Uterus (tissue), 4 donors: ENCODE measurements around the gene BRAF. TPM values are rescaled to one million over a fixed set of nuclear protein-coding genes. Genes with fewer than 3 reads are reported as not detected.
"Not testable (repeated sequence)": the region's sequence is repeated elsewhere in the genome, so short reads cannot be mapped to it uniquely, and the experiment has no call there.

Source experiments
- DNase-seq, 2 donors: peaks; one replicate each; pipeline ENCODE4 v3.0.0-alpha.2; 2019 to 2020
- H3K27ac ChIP-seq, 2 donors: fragments of 200-600 bp; sonication (generic); 1 replicate in 1 of 2; 2 replicates in 1 of 2; pipeline ENCODE4 v1.5.1; 2016 to 2018
- H3K27me3 ChIP-seq, 2 donors: fragments of 200-600 bp; sonication (generic); one replicate each; pipeline ENCODE4 v1.5.1; 2018 to 2019; ENCODE audit warnings: control low read depth in 1 of 2
- H3K36me3 ChIP-seq, 2 donors: fragments of 200-600 bp; sonication (generic); one replicate each; pipeline ENCODE4 v1.5.1; 2019; ENCODE audit warnings: control low read depth in 1 of 2
- H3K4me1 ChIP-seq, 2 donors: fragments of 200-600 bp; sonication (generic); one replicate each; pipeline ENCODE4 v1.5.1; 2018 to 2019; ENCODE audit warnings: control low read depth in 1 of 2
- H3K4me3 ChIP-seq, 2 donors: fragments of 200-600 bp; sonication (generic); 1 replicate in 1 of 2; 2 replicates in 1 of 2; pipeline ENCODE4 v1.5.1; 2018 to 2019; ENCODE audit warnings: mild to moderate bottlenecking in 1 of 2
- H3K9me3 ChIP-seq, 2 donors: fragments of 200-600 bp; sonication (generic); one replicate each; pipeline ENCODE4 v1.5.1; 2019; ENCODE audit warnings: control low read depth in 1 of 2
- POLR2A ChIP-seq, 2 donors: fragments of 450-650 bp; IDR thresholded peaks; one replicate each; pipeline ENCODE4 v1.6.1; 2016; ENCODE audit warnings: antibody characterized with exemption in 2 of 2, mild to moderate bottlenecking in 1 of 2, moderate library complexity in 1 of 2
- intact Hi-C: fragments of 100-400 bp; cut with DNase I; formaldehyde crosslinking; loops from one replicate; pipeline ENCODE4 v1.15.1; 2023; ENCODE audit warnings: low total_unique reads
- total RNA-seq, 4 donors: library from RNA; depleted of rRNA in 3 of 4; stranded (reverse); fragments of >200 nt in 3 of 4; gene quantifications; one replicate each; pipeline versions ENCODE4 v1.1.0 to v1.2.4, GENCODE V29; 2014 to 2023
- TF ChIP-seq, protein P1 (sequence below), 4 experiments: fragments of 200-600 bp in 2 of 4; fragments of 450-650 bp in 2 of 4; sonication (generic) in 2 of 4; IDR thresholded peaks; one replicate each; pipeline ENCODE4 v1.5.1; 2016 to 2019; ENCODE audit warnings: antibody characterized with exemption in 4 of 4, mild to moderate bottlenecking in 2 of 4, moderate library complexity in 1 of 4
- donor health status: DM: yes; HTN: yes; CAD: no.

The BRAF gene
- total RNA-seq, 4 donors from 2014 or later, result 42.6 to 76.8 (median 66.5) TPM

DNA sequence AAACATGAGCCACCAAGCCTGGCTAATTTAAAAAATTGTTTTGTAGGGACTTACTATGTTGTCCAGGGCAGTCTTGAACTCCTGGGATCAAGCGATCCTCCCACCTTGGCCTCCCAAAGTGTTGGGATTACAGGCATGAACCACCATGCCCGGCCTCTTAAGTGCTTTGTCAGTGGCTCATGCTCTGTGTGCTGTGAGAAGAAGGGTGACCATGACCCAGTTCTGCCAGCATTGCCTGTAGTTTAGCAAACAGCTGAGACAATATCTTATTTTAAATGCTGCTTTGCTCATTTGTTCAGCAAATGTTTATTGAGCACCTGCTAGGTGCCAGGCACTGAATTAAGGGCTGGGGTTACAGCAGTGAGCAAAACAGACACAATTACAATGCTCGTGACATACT lies 243.0 kb downstream of the BRAF start:
- TF ChIP-seq POLR2A (IDR thresholded peaks at IDR 0.05), result no peak
- TF ChIP-seq, protein P1, sequence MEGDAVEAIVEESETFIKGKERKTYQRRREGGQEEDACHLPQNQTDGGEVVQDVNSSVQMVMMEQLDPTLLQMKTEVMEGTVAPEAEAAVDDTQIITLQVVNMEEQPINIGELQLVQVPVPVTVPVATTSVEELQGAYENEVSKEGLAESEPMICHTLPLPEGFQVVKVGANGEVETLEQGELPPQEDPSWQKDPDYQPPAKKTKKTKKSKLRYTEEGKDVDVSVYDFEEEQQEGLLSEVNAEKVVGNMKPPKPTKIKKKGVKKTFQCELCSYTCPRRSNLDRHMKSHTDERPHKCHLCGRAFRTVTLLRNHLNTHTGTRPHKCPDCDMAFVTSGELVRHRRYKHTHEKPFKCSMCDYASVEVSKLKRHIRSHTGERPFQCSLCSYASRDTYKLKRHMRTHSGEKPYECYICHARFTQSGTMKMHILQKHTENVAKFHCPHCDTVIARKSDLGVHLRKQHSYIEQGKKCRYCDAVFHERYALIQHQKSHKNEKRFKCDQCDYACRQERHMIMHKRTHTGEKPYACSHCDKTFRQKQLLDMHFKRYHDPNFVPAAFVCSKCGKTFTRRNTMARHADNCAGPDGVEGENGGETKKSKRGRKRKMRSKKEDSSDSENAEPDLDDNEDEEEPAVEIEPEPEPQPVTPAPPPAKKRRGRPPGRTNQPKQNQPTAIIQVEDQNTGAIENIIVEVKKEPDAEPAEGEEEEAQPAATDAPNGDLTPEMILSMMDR (IDR thresholded peaks at IDR 0.05), result no peak
- no peaks in the 10 kb centered on the region for H3K9me3 ChIP-seq
- H3K4me3 ChIP-seq, result no peak overlapping the region
- no peaks in the 10 kb centered on the region for H3K36me3 ChIP-seq
- H3K27me3 ChIP-seq, result no peaks in the 10 kb centered on the region
- no peak overlapping the region for H3K27ac ChIP-seq
- no peak for DNase-seq
- no peaks in the 10 kb centered on the region for H3K4me1 ChIP-seq
- intact Hi-C loops, result no loop called here

- no peak for TF ChIP-seq POLR2A (IDR thresholded peaks at IDR 0.05)
- Histone ChIP-seq H3K36me3 (no peaks in the 10 kb centered on the region), H3K9me3 (no peaks in the 10 kb centered on the region), H3K4me1 (no peaks in the 10 kb centered on the region), H3K27ac (no peak overlapping the region), H3K27me3 (no peaks in the 10 kb centered on the region), H3K4me3 (no peak overlapping the region)
- intact Hi-C loops, result no loop called here
- DNase-seq, result no peak
Observed at GRCh38 chr7:140680886-140681285, 243.8 kb downstream of the BRAF start.

GRCh38 chr7:140679186-140679585 lies 245.5 kb downstream of the BRAF start:
- intact Hi-C loops, result no loop called here
- Histone ChIP-seq H3K4me1 (no peaks in the 10 kb centered on the region), H3K9me3 (no peaks in the 10 kb centered on the region), H3K4me3 (no peak overlapping the region), H3K27me3 (no peaks in the 10 kb centered on the region), H3K36me3 (no peaks in the 10 kb centered on the region), H3K27ac (no peak overlapping the region)
- DNase-seq, result no peak
- TF ChIP-seq, protein P1 (IDR thresholded peaks at IDR 0.05), result no peak
- TF ChIP-seq POLR2A (IDR thresholded peaks at IDR 0.05), result no peak

DNA sequence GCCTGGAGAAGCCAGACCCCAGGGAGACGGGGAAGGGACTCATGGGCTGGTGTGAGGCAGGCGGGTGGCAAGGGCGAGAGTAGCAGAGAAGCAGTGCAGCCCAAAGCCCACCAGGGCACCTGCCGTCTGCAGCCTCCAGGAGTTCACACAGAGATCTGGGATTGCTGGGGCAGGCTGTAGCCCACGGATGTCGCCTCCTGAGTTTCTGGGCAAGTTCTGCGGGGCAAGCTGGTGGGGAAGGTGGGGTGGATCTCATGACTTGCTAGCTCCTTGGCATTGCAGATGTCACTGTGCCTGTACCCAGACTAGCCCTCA lies 246.0 kb downstream of the BRAF start:
- Histone ChIP-seq H3K27ac (no peak overlapping the region), H3K9me3 (no peaks in the 10 kb centered on the region), H3K27me3 (no peaks in the 10 kb centered on the region), H3K36me3 (no peaks in the 10 kb centered on the region), H3K4me3 (no peak overlapping the region), H3K4me1 (no peaks in the 10 kb centered on the region)
- TF ChIP-seq POLR2A (IDR thresholded peaks at IDR 0.05), result no peak
- TF ChIP-seq, protein P1 (IDR thresholded peaks at IDR 0.05), result no peak
- intact Hi-C loops, result no loop called here
- DNase-seq, result no peak

DNA sequence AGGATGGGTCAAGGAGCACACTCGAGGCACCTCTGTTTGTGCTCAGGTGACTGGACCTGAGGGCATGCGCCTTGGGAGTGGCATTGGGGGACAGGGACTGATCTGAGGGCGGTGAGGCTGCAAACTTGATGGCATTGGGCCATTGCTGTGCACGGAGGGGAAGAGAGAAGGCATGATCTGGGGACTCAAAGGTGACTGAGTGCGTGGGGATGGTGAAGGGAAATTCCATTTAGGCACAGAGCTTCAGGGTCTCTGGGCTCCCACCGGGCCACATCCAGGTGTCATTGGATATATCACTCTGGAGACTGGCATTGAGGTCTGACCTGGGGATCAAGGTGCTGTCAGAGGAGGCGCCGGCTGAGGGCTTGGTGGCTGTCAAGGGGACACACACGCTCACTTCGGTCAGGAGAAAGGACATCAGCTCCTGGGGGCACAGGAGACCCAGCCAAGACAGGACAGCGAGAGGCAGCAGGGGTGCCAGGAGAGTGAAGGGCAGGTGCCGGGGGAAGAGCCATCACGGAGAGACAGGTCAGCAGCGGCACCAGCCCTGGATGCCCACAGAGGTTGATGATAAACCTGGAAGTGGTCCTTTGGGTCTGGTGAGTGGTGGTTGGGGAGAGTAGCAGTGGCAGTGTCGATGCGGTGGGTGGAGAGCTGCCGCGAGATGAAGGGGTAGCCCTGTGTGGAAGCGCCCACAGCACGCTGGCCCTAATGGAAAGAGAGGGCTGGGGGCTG lies 246.5 kb downstream of the BRAF start:
- no peak overlapping the region for H3K4me3 ChIP-seq
- no peaks in the 10 kb centered on the region for H3K36me3 ChIP-seq
- intact Hi-C loops, result no loop called here
- no peak overlapping the region for H3K27ac ChIP-seq
- no peaks in the 10 kb centered on the region for H3K27me3 ChIP-seq
- no peaks in the 10 kb centered on the region for H3K9me3 ChIP-seq
- TF ChIP-seq, protein P1 (IDR thresholded peaks at IDR 0.05), result no peak
- no peak for TF ChIP-seq POLR2A (IDR thresholded peaks at IDR 0.05)
- H3K4me1 ChIP-seq, result no peaks in the 10 kb centered on the region
- no peak for DNase-seq

GRCh38 chr7:140677496-140677895 lies 247.2 kb downstream of the BRAF start:
- intact Hi-C loops, result no loop called here
- Histone ChIP-seq H3K9me3 (no peaks in the 10 kb centered on the region), H3K36me3 (no peaks in the 10 kb centered on the region), H3K4me3 (no peak overlapping the region), H3K27me3 (no peaks in the 10 kb centered on the region), H3K27ac (no peak overlapping the region), H3K4me1 (no peaks in the 10 kb centered on the region)
- no peak for DNase-seq
- TF ChIP-seq, protein P1 (IDR thresholded peaks at IDR 0.05), result no peak
- TF ChIP-seq POLR2A (IDR thresholded peaks at IDR 0.05), result no peak

DNA sequence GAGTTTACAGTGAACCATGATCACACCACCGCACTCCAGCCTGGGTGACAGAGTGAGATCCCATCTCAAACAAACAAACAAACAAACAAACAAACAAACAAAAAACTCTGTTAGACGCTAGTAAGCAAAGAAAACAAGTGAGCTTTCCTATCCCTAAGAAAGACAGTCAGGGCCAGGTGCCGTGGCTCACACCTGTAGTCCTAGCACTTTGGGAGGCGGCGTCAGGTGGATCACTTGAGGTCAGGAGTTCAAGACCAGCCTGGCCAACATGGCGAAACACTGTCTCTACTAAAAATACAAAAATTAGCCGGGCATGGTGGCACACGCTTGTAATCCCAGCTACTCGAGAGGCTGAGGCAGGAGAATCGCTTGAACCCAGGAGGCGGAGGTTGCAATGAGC lies 247.8 kb downstream of the BRAF start:
- intact Hi-C loops, DNase-seq, H3K4me3 ChIP-seq, H3K4me1 ChIP-seq, H3K27ac ChIP-seq, H3K36me3 ChIP-seq, H3K27me3 ChIP-seq, H3K9me3 ChIP-seq: not testable (repeated sequence)
